ENCODE results near the gene PIEZO1. TPM values are rescaled to one million over a fixed set of nuclear protein-coding genes. Genes with fewer than 3 reads are reported as not detected.

PIEZO1 gene
- total and polyA plus RNA-seq, 2 experiments from 2014 or later: 30.4 to 70.1 TPM

- Histone ChIP-seq H3K4me2 (no peak overlapping the region), H3K27me3 (ENCODE audit: insufficient read depth) (no peaks in the 10 kb centered on the region), H3K27ac (ENCODE audit: low read depth) (no peak overlapping the region), H3K79me2 (replicated peaks; ENCODE audit: insufficient read depth) (no peaks in the 10 kb centered on the region), H3K4me1 (ENCODE audit: insufficient read depth) (no peaks in the 10 kb centered on the region), H3F3A (replicated peaks; ENCODE audit: low read depth) (no peaks in the 10 kb centered on the region), H3K4me3 (no peak overlapping the region), H3K9me2 (ENCODE audit: insufficient read depth) (no peaks in the 10 kb centered on the region), H2AFZ (no peak overlapping the region), H4K20me1 (replicated peaks; ENCODE audit: insufficient read depth) (no peaks in the 10 kb centered on the region), H3K36me3 (ENCODE audit: insufficient read depth) (no peaks in the 10 kb centered on the region)
- no peak overlapping the region for H3K4me3 Mint-ChIP-seq
- no peaks in the 10 kb centered on the region for H3K9me3 Mint-ChIP-seq
- TF ChIP-seq CTCF (conservative IDR thresholded peaks at IDR 0.05; ENCODE audit: low read depth in 2 of 2) (peak in 1 of 2 experiments; percentile 15; a peak in 1 of 4 replicates), ETS1 (IDR thresholded peaks at IDR 0.05) (no peak)
- H3K27ac Mint-ChIP-seq: no peak overlapping the region
- H3K36me3 Mint-ChIP-seq (ENCODE audit: low read depth): no peaks in the 10 kb centered on the region; the same call in 2 of the 3 replicates
- peak; percentile 60 for ATAC-seq
- no peak for DNase-seq (ENCODE audit: low spot score)
- peaks cover 7% of the 10 kb centered on the region for H3K27me3 Mint-ChIP-seq (ENCODE audit: insufficient read depth, low read depth, poor library complexity)
- H3K4me1 Mint-ChIP-seq: no peaks in the 10 kb centered on the region
Observed at GRCh38 chr16:88831838-88832237, 46.8 kb upstream of the PIEZO1 start.

GRCh38 chr16:88830783-88831182 is 45.8 kb upstream of the PIEZO1 start:
- Mint-ChIP-seq H3K9me3 (no peaks in the 10 kb centered on the region), H3K4me3 (no peak overlapping the region), H3K27me3 (ENCODE audit: insufficient read depth, low read depth, poor library complexity) (peaks cover 3% of the 10 kb centered on the region), H3K4me1 (no peaks in the 10 kb centered on the region; the same call in 2 of the 3 replicates), H3K36me3 (ENCODE audit: low read depth) (no peaks in the 10 kb centered on the region; the same call in 2 of the 3 replicates), H3K27ac (no peak overlapping the region)
- no peaks in the 10 kb centered on the region for H3K4me1 ChIP-seq (ENCODE audit: insufficient read depth)
- DNase-seq (ENCODE audit: low spot score) (no peak), ATAC-seq (no peak)
- H3K27ac ChIP-seq (ENCODE audit: low read depth): no peak overlapping the region
- H3K79me2 ChIP-seq (replicated peaks; ENCODE audit: insufficient read depth): no peaks in the 10 kb centered on the region
- no peak for TF ChIP-seq ZNF331 (CRISPR knock-in tag; IDR thresholded peaks at IDR 0.05; ENCODE audit: low read depth)
- TF ChIP-seq ZNF114 (CRISPR knock-in tag; IDR thresholded peaks at IDR 0.05): no peak
- TF ChIP-seq POLR2AphosphoS5 (IDR thresholded peaks at IDR 0.05; ENCODE audit: low read depth): no peak
- TF ChIP-seq JUNB (IDR thresholded peaks at IDR 0.05; ENCODE audit: unreplicated experiment): no peak
- no peak for TF ChIP-seq ETS1 (IDR thresholded peaks at IDR 0.05)
- H3K4me3 ChIP-seq: no peak overlapping the region
- no peaks in the 10 kb centered on the region for H3K27me3 ChIP-seq (ENCODE audit: insufficient read depth)
- no peaks in the 10 kb centered on the region for H4K20me1 ChIP-seq (replicated peaks; ENCODE audit: insufficient read depth)
- no peak overlapping the region for H2AFZ ChIP-seq
- no peaks in the 10 kb centered on the region for H3K9me2 ChIP-seq (ENCODE audit: insufficient read depth)
- H3K36me3 ChIP-seq (ENCODE audit: insufficient read depth): no peaks in the 10 kb centered on the region
- no peak overlapping the region for H3K4me2 ChIP-seq
- no peaks in the 10 kb centered on the region for H3F3A ChIP-seq (replicated peaks; ENCODE audit: low read depth)

Data from GM23338 (cell line).